Loucy (cell line): ENCODE data around the gene LARP4B.

ENCODE experiments used
- EZH2phosphoT487 ChIP-seq: fragments of 200-600 bp; IDR thresholded peaks from 2 replicates; pipeline ENCODE4 v1.6.1; 2018; ENCODE audit warnings: antibody characterized with exemption, mild to moderate bottlenecking, moderate library complexity, borderline replicate concordance
- TF ChIP-seq, protein P1 (sequence below): fragments of 200-600 bp; sonication (generic); conservative IDR thresholded peaks from 2 replicates; pipeline ENCODE4 v1.5.1; 2014; ENCODE audit warnings: mild to moderate bottlenecking, antibody characterized with exemption, low read length

DNA sequence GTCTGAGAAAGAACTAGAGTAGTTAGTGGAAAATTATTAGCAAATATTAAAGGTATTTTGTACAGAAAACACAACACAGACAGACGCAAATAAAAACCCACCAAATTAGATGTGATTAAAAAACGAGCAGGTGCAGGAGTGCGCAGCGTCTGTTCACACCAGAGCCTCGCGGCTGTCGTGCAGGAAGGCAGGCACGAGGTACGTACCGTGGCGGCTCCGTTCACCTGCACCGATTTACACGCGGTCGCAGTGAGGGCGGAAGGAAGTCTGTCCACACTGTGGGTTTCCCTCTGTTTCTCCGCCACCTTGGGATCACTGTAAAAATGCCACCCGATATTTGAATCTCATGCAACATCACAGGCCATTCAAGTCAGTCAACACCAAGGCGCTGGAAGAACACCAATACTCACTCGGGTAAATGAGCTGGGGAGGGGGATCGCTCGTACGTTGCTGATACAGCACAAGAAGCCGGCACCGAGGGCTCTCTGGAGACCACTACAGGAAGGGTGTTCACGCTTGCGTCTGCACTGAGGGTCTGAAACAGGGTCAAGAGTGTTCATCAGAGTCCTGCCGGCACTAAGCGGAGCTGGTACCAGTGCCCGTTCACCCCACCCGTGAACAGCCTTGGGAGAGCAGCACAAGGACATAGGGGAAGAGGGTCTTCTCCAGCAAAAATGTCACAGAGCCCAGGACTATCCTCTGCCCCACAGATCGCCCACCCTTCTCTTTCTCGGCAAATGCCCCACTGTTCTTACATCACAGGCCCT, 116.8 kb downstream of the LARP4B start:
- TF ChIP-seq, protein P1, sequence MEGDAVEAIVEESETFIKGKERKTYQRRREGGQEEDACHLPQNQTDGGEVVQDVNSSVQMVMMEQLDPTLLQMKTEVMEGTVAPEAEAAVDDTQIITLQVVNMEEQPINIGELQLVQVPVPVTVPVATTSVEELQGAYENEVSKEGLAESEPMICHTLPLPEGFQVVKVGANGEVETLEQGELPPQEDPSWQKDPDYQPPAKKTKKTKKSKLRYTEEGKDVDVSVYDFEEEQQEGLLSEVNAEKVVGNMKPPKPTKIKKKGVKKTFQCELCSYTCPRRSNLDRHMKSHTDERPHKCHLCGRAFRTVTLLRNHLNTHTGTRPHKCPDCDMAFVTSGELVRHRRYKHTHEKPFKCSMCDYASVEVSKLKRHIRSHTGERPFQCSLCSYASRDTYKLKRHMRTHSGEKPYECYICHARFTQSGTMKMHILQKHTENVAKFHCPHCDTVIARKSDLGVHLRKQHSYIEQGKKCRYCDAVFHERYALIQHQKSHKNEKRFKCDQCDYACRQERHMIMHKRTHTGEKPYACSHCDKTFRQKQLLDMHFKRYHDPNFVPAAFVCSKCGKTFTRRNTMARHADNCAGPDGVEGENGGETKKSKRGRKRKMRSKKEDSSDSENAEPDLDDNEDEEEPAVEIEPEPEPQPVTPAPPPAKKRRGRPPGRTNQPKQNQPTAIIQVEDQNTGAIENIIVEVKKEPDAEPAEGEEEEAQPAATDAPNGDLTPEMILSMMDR = no peak
- no peak for TF ChIP-seq EZH2phosphoT487
